Bronchial epithelial cell (primary cell): Measurements from ENCODE around the gene ZCCHC17. TPM values are rescaled to one million over a fixed set of nuclear protein-coding genes. Genes with fewer than 3 reads are reported as not detected.
"Not testable (repeated sequence)": the region's sequence is repeated elsewhere in the genome, so short reads cannot be mapped to it uniquely, and the experiment has no call there.

Experiments used
- DNase-seq: peaks from one replicate; pipeline ENCODE4 v3.0.0-alpha.2; 2010; ENCODE audit warnings: low read depth
- FAIRE-seq: peaks from 2 replicates; lab custom pipeline; 2011; peaks lifted over from hg19 to GRCh38; lab: Jason Lieb, UNC
- H3K27me3 ChIP-seq: 2 replicates; pipeline ENCODE4 v1.5.1; 2011; ENCODE audit warnings: low read length; ENCODE audit not compliant: control insufficient read depth, insufficient read depth
- H3K36me3 ChIP-seq: 2 replicates; pipeline ENCODE4 v1.5.1; 2011; ENCODE audit warnings: low read length; ENCODE audit not compliant: control insufficient read depth, insufficient read depth
- H3K4me3 ChIP-seq: 2 replicates; pipeline ENCODE4 v1.5.1; 2011; ENCODE audit warnings: mild to moderate bottlenecking, low read depth, low read length, control low read depth
- CTCF ChIP-seq: IDR thresholded peaks from 2 replicates; pipeline ENCODE4 v1.5.1; 2011; ENCODE audit warnings: mild to moderate bottlenecking, moderate library complexity, low read length, control low read depth, inconsistent platforms; ENCODE audit not compliant: insufficient read depth, severe bottlenecking
- total RNA-seq: library from RNA; depleted of rRNA; stranded (reverse); fragments of >200 nt; gene quantifications from 2 replicates; pipeline ENCODE4 v1.2.1, GENCODE V29; 2014

The ZCCHC17 gene
- total RNA-seq, 1 donor from 2014 or later = 35.8 TPM

DNA sequence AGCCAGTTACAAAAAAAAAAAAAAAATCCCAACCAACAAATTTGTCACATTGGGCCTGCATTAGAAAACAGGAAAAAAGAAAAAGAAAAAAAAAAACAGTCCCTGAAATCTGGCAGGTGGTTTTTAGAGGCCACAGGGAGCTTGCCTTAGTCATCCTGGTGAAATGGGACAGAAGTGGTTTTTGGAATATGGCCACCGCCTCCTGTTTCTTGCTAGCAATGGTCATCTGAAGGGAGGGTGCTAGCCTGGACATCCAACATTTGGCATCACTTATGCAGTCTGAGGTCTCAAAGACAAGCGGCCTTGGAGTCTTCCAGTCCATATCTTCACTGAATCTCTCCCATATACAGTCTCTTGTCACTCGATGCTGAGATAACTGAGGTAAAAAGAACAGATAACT, 37.1 kb upstream of the ZCCHC17 start:
- TF ChIP-seq CTCF = no peak
- no peak for DNase-seq
- H3K36me3 ChIP-seq = peaks cover 6% of the 10 kb centered on the region
- H3K27me3 ChIP-seq = no peaks in the 10 kb centered on the region
- FAIRE-seq = no peak
- H3K4me3 ChIP-seq = no peak overlapping the region

- H3K4me3 ChIP-seq = no peak overlapping the region
- no peak for TF ChIP-seq CTCF
- H3K36me3 ChIP-seq = peaks cover 9% of the 10 kb centered on the region
- DNase-seq (no peak), FAIRE-seq (no peak)
- no peaks in the 10 kb centered on the region for H3K27me3 ChIP-seq
Observed at GRCh38 chr1:31261916-31262315, 34.9 kb upstream of the ZCCHC17 start.

DNA sequence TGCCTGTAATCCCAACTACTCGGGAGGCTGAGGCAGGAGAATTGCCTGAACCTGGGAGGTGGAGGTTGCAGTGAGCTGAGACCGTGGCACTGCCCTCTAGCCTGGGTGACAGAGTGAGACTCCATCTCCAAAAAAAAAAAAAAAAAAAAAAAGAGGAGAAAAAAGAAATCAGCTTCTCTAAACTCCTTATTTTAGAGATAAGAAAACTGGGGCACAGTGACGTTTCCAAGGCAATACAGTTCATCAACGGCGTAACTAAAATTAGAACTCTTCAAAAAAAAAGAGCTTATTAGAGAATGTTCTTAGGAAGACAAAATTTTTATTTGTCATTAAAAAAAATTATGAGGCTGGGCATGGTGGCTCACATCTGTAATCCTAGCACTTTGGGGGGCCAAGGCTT, 34.4 kb upstream of the ZCCHC17 start:
- not testable (repeated sequence) for H3K27me3 ChIP-seq, FAIRE-seq, DNase-seq, H3K4me3 ChIP-seq
- H3K36me3 ChIP-seq = peaks cover 11% of the 10 kb centered on the region

- Histone ChIP-seq H3K36me3 (peaks cover 11% of the 10 kb centered on the region), H3K4me3 (no peak overlapping the region), H3K27me3 (no peaks in the 10 kb centered on the region)
- no peak for TF ChIP-seq CTCF
- DNase-seq (no peak), FAIRE-seq (no peak)
Observed at GRCh38 chr1:31263408-31263807, 33.4 kb upstream of the ZCCHC17 start.

DNA sequence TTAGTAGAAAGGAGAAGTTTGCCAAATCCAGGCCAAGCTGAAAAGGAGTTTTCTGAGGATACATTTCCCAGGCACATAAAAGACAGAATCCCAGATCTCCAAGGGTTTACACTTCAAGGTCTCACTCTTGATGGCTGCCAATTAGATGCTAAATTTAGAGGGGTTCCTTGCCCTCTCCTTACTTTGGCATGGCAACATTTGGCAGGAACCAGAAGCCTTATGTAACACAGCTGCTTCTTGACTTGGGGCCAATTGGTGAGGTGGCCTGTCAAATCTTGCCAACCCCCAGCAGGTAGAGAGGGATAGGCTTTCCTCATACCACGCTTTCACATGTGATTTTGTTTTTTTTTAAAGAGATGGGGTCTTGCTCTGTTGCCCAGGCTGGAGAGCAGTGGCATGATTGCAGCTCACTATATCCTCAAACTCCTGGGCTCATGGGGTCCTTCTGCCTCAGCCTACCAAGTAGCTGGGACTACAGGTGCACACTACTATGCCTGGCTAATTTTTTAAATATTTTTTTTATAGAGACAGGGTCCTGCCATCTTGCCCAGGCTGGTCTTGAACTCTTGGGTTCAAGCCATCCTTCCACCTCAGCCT, 31.9 kb upstream of the ZCCHC17 start:
- no peak for TF ChIP-seq CTCF
- DNase-seq (no peak), FAIRE-seq (no peak)
- H3K4me3 ChIP-seq = no peak overlapping the region
- no peaks in the 10 kb centered on the region for H3K27me3 ChIP-seq
- H3K36me3 ChIP-seq = peaks cover 16% of the 10 kb centered on the region

DNA sequence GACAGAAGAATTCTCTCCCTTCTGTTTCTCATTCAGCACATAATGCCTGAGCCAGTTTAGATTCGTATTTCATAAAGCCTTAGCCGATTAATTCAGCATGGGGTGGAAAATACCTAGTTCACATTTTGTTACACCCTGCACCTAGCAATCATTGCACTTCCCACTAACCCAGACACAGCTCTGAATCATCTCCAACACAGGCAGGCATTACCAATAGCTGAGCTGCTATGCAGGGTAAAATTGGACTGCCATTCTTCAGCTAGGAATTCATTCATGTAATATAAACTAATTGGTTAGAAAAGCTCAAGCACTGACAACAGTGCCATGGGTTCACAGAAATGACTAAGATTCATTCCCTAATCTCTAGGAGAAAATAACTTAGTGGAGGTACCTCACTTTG, 30.3 kb upstream of the ZCCHC17 start:
- H3K36me3 ChIP-seq = peaks cover 19% of the 10 kb centered on the region

More for the DNA sequence above, 30.3 kb upstream of the ZCCHC17 start:
- H3K4me3 ChIP-seq = no peak overlapping the region
- peak; percentile 1 for DNase-seq
- TF ChIP-seq CTCF = no peak
- no peak for FAIRE-seq
- no peaks in the 10 kb centered on the region for H3K27me3 ChIP-seq
